Peyer's patch (tissue), 4 donors: ENCODE data around the gene ILF2.

Experiments
- POLR2A ChIP-seq, 2 donors: fragments of 450-650 bp; IDR thresholded peaks; one replicate each; pipeline ENCODE4 v1.5.1; 2017; ENCODE audit warnings: antibody characterized with exemption in 2 of 2, mild to moderate bottlenecking in 2 of 2, moderate library complexity in 2 of 2
- TF ChIP-seq, protein P1 (sequence below), 6 experiments: fragments of 450-650 bp in 4 of 6; fragments of 200-600 bp in 2 of 6; sonication (generic) in 1 of 6; IDR thresholded peaks; one replicate each; pipeline ENCODE4 v1.5.1; 2017 to 2019; ENCODE audit warnings: antibody characterized with exemption in 6 of 6, mild to moderate bottlenecking in 3 of 6, moderate library complexity in 1 of 6

DNA sequence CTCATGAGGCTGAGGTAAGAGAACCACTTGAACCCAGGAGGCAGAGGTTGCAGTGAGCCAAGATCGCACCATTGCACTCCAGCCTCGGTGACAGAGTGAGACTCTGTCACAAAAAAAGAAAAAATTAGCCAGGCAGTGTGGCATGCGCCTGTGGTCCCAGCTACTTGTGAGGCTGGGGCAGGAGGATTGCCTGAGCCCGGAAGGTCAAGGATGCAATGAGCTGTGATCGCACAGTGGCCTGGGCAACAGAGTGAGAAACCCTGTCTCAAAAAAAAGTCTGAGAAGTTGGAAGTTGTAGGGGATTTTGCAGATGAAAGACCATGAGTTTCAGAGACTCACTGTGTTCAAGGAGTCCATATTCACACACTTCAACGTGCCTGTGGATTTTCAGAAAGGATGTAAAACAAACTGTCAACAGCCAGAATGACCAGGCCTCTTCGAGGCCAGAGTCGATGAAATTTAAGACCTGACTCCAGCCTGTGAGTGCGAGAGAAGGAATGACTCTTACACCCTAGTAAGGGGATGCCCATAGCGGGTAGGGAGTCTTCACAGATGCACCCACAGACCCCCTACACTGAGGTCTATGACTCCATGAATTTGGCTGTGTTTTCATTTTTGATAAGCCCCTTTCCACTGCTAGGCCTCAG lies 45.7 kb downstream of the ILF2 start:
- TF ChIP-seq, protein P1, sequence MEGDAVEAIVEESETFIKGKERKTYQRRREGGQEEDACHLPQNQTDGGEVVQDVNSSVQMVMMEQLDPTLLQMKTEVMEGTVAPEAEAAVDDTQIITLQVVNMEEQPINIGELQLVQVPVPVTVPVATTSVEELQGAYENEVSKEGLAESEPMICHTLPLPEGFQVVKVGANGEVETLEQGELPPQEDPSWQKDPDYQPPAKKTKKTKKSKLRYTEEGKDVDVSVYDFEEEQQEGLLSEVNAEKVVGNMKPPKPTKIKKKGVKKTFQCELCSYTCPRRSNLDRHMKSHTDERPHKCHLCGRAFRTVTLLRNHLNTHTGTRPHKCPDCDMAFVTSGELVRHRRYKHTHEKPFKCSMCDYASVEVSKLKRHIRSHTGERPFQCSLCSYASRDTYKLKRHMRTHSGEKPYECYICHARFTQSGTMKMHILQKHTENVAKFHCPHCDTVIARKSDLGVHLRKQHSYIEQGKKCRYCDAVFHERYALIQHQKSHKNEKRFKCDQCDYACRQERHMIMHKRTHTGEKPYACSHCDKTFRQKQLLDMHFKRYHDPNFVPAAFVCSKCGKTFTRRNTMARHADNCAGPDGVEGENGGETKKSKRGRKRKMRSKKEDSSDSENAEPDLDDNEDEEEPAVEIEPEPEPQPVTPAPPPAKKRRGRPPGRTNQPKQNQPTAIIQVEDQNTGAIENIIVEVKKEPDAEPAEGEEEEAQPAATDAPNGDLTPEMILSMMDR (IDR thresholded peaks at IDR 0.05) = no peak
- no peak for TF ChIP-seq POLR2A (IDR thresholded peaks at IDR 0.05)
